Measurements from ENCODE around the gene ATF5.

GRCh38 chr19:49951806-49952478, 22.9 kb downstream of the ATF5 start:
- no peak for TF ChIP-seq CTCF (IDR thresholded peaks at IDR 0.05)
- no peak for TF ChIP-seq POLR2A (IDR thresholded peaks at IDR 0.05)

Data from right lobe of liver (tissue), 4 donors.